Suprapubic skin (tissue), 3 donors: ENCODE data around the gene WWOX.

Experiments
- POLR2AphosphoS5 ChIP-seq, 3 donors: sonication (generic); formaldehyde crosslinking; IDR thresholded peaks; one replicate each; pipeline ENCODE4 v1.6.1; 2017; ENCODE audit warnings: antibody characterized with exemption in 3 of 3
- TF ChIP-seq, protein P1 (sequence below), 2 donors: fragments of 200-600 bp in 1 of 2; fragments of 450-650 bp in 1 of 2; sonication (generic) in 1 of 2; IDR thresholded peaks; one replicate each; pipeline ENCODE4 v1.5.1; 2016 to 2019; ENCODE audit warnings: antibody characterized with exemption in 2 of 2, mild to moderate bottlenecking in 1 of 2, moderate library complexity in 1 of 2

DNA sequence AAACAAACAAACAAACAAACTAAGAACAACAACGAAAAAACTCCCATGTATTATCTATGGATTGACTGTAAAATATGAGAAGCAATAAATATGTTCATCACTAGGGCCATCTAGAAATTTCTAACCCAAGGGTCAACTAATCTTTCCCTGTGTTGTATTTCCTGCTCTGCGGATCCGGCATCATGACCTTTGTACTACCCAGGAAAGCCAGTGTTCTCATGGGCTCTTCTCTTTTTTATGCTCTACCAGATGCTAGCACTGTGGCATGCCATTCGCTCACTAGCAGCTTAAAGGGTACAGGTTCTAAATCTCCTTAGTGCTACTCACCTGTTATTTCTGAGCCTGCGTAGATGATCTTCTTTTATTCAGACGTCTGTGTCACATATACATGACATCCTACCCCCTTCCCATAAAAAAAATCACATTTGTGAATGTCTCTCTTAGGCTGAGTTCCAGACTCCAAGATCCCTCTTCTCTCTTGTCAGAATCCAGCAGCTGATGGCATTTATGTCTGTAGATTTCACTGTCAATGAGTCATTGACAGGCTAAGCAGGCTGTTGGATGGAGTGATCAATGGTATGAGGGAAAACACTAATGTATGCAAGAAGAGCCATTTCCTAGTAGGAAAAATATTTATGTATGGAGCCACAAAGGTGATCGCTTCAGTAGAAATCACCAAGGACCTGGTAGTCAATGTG, 100.0 kb downstream of the WWOX start:
- TF ChIP-seq POLR2AphosphoS5 (IDR thresholded peaks at IDR 0.05) = no peak
- TF ChIP-seq, protein P1, sequence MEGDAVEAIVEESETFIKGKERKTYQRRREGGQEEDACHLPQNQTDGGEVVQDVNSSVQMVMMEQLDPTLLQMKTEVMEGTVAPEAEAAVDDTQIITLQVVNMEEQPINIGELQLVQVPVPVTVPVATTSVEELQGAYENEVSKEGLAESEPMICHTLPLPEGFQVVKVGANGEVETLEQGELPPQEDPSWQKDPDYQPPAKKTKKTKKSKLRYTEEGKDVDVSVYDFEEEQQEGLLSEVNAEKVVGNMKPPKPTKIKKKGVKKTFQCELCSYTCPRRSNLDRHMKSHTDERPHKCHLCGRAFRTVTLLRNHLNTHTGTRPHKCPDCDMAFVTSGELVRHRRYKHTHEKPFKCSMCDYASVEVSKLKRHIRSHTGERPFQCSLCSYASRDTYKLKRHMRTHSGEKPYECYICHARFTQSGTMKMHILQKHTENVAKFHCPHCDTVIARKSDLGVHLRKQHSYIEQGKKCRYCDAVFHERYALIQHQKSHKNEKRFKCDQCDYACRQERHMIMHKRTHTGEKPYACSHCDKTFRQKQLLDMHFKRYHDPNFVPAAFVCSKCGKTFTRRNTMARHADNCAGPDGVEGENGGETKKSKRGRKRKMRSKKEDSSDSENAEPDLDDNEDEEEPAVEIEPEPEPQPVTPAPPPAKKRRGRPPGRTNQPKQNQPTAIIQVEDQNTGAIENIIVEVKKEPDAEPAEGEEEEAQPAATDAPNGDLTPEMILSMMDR (IDR thresholded peaks at IDR 0.05) = no peak
